Measurements from ENCODE around the gene MOSPD2. TPM values are rescaled to one million over a fixed set of nuclear protein-coding genes. Genes with fewer than 3 reads are reported as not detected.

The MOSPD2 gene
- total RNA-seq, 3 donors from 2014 or later: 19.7 to 27.8 (median 20.9) TPM

- H3K27me3 ChIP-seq: peaks cover 0 to 8% of the 10 kb centered on the region in 2 donors
These were observed 83.8 kb downstream of the MOSPD2 start for GRCh38 chrX:14956813-14957582.

GRCh38 chrX:14963447-14964236, 90.4 kb downstream of the MOSPD2 start:
- Histone ChIP-seq H3K4me1 (no peaks in the 10 kb centered on the region), H3K4me3 (no peak overlapping the region), H3K27me3 (peaks cover 0 to 13% of the 10 kb centered on the region in 2 donors), H3K9me3 (no peaks in the 10 kb centered on the region), H3K27ac (no peak overlapping the region), H3K36me3 (no peaks in the 10 kb centered on the region)
- intact Hi-C loops (cut with DNase I; ENCODE audit: low total_unique reads): no loop called here
- TF ChIP-seq POLR2A (IDR thresholded peaks at IDR 0.05) (no peak), POLR2AphosphoS5 (IDR thresholded peaks at IDR 0.05) (no peak), CTCF (IDR thresholded peaks at IDR 0.05) (no peak)
- no peak for DNase-seq (ENCODE audit: low spot score in 2 of 2)

More at GRCh38 chrX:14956813-14957582, 83.8 kb downstream of the MOSPD2 start:
- H3K27ac ChIP-seq: no peak overlapping the region
- no peaks in the 10 kb centered on the region for H3K36me3 ChIP-seq
- no peaks in the 10 kb centered on the region for H3K4me1 ChIP-seq
- TF ChIP-seq POLR2A (IDR thresholded peaks at IDR 0.05) (no peak), CTCF (IDR thresholded peaks at IDR 0.05) (no peak), POLR2AphosphoS5 (IDR thresholded peaks at IDR 0.05) (no peak)
- no peak overlapping the region for H3K4me3 ChIP-seq
- no peak for DNase-seq (ENCODE audit: low spot score in 2 of 2)
- peaks cover 0 to 5% of the 10 kb centered on the region in 2 donors for H3K9me3 ChIP-seq
- intact Hi-C loops (cut with DNase I; ENCODE audit: low total_unique reads): no loop called here

- no peaks in the 10 kb centered on the region for H3K36me3 ChIP-seq
- no peak for DNase-seq (ENCODE audit: low spot score in 2 of 2)
- peaks cover 0 to 13% of the 10 kb centered on the region in 2 donors for H3K27me3 ChIP-seq
- H3K9me3 ChIP-seq: no peaks in the 10 kb centered on the region
- intact Hi-C loops (cut with DNase I; ENCODE audit: low total_unique reads): no loop called here
- no peak overlapping the region for H3K4me3 ChIP-seq
- H3K4me1 ChIP-seq: no peaks in the 10 kb centered on the region
- TF ChIP-seq CTCF (IDR thresholded peaks at IDR 0.05) (no peak), POLR2A (IDR thresholded peaks at IDR 0.05) (no peak), POLR2AphosphoS5 (IDR thresholded peaks at IDR 0.05) (no peak)
- H3K27ac ChIP-seq: no peak overlapping the region
These were observed 91.3 kb downstream of the MOSPD2 start for GRCh38 chrX:14964500-14964899.

Other genes with a start within 250 kb of the MOSPD2 start
- gene FANCB, start 352 bp upstream of the MOSPD2 start, total RNA-seq: 1 to 10 TPM in 2 of 3 donors, under 1 TPM in 1; 0.96 to 2.8 (median 2.6) TPM

All from breast epithelium (tissue), 4 donors.